Gastrocnemius medialis (tissue), 4 donors: ENCODE measurements around the gene PHACTR1. TPM values are rescaled to one million over a fixed set of nuclear protein-coding genes. Genes with fewer than 3 reads are reported as not detected.
"Not testable (repeated sequence)": the region's sequence is repeated elsewhere in the genome, so short reads cannot be mapped to it uniquely, and the experiment has no call there.

ENCODE experiments used
- ATAC-seq, 2 donors: fragments of 150-250 bp; one replicate each; pipeline ENCODE4 v1.9.1; 2016
- DNase-seq, 2 donors: peaks; one replicate each; pipeline ENCODE4 v3.0.0-alpha.2; 2019
- H3K27ac ChIP-seq, 4 donors: fragments of 200-600 bp; sonication (generic); 1 replicate in 1 of 4; 2 replicates in 3 of 4; pipeline ENCODE4 v1.5.1; 2016 to 2018; ENCODE audit warnings: mild to moderate bottlenecking in 2 of 4, moderate library complexity in 1 of 4
- H3K27me3 ChIP-seq, 3 donors: fragments of 200-600 bp; sonication (generic) in 2 of 3; 1 replicate in 1 of 3; 2 replicates in 2 of 3; pipeline versions ENCODE4 v1.5.1 to v1.6.0; 2016 to 2019; ENCODE audit warnings: mild to moderate bottlenecking in 1 of 3, moderate library complexity in 1 of 3
- H3K36me3 ChIP-seq, 2 donors: fragments of 200-600 bp; sonication (generic) in 1 of 2; one replicate each; pipeline ENCODE4 v1.5.1; 2017 to 2018
- H3K4me1 ChIP-seq, 2 donors: fragments of 200-600 bp; sonication (generic) in 1 of 2; one replicate each; pipeline ENCODE4 v1.5.1; 2016 to 2017; ENCODE audit warnings: mild to moderate bottlenecking in 2 of 2
- H3K4me3 ChIP-seq, 4 donors: fragments of 200-600 bp; sonication (generic) in 3 of 4; 1 replicate in 1 of 4; 2 replicates in 3 of 4; pipeline ENCODE4 v1.5.1; 2016 to 2019; ENCODE audit warnings: mild to moderate bottlenecking in 2 of 4
- H3K9me3 ChIP-seq, 3 donors: fragments of 200-600 bp; sonication (generic) in 2 of 3; 1 replicate in 1 of 3; 2 replicates in 2 of 3; pipeline ENCODE4 v1.5.1; 2016 to 2019
- POLR2A ChIP-seq, 2 donors: fragments of 450-650 bp; IDR thresholded peaks; one replicate each; pipeline ENCODE4 v1.6.1; 2017; ENCODE audit warnings: antibody characterized with exemption in 2 of 2, mild to moderate bottlenecking in 2 of 2, moderate library complexity in 2 of 2
- in situ Hi-C, 4 donors: fragments of 200-750 bp; cut with MboI; loops; one replicate each; pipeline versions ENCODE4 v1.15.0 to v1.8.0; 2017; ENCODE audit warnings: low sequenced_read_pairs in 4 of 4
- intact Hi-C: fragments of 100-400 bp; cut with DNase I; formaldehyde crosslinking; loops from one replicate; pipeline ENCODE4 v1.15.1; 2023; ENCODE audit warnings: low total_unique reads
- total RNA-seq, 4 donors: library from RNA; depleted of rRNA; stranded (reverse); fragments of >200 nt; gene quantifications; one replicate each; pipeline versions ENCODE4 v1.1.0 to v1.2.3, GENCODE V29; 2016
- TF ChIP-seq, protein P1 (sequence below), 5 experiments: fragments of 450-650 bp in 3 of 5; fragments of 200-600 bp in 2 of 5; sonication (generic) in 2 of 5; IDR thresholded peaks in 4 of 5; conservative IDR thresholded peaks in 1 of 5; 1 replicate in 4 of 5; 2 replicates in 1 of 5; pipeline ENCODE4 v1.5.1; 2016 to 2019; ENCODE audit warnings: antibody characterized with exemption in 5 of 5, mild to moderate bottlenecking in 3 of 5, moderate library complexity in 3 of 5

The PHACTR1 gene
- total RNA-seq, 4 donors from 2014 or later, result 0.07 to 0.82 (median 0.21) TPM

DNA sequence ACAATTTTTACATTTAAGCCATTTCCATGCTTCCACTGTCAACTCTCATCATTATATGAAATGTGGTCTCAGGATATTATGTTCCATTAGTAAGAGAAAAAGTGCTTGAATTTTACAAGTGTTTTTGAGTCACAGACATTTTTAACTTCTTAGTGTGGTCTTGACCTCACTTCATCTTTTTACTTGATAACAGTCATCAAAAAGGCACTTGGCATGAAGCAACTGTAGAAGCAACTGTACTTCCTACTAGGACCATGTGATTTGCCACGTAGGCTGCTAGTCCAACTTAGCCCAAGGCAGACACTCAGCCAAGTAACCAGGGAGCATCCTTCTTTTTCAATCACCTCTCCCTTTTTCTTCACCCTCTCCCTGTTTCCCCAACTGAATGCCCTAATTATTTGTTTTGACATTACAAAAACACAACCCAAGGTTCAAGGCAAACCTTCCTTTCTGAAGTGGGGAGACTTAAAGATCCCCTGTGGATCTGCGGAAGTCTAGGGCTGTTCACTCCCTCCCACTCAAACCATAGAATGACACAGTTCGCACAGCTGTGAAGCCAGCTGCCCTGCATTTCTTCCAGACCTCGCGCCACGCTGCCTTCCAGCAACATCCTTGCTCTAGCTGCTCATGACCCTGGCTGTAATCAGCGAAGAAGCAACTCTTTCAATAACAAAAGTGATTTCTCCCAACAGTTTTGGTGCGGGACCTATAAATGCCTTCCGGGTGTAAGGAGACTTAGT, 45.0 kb downstream of the PHACTR1 start:
- ATAC-seq, result no peak
- no peak overlapping the region for H3K27ac ChIP-seq
- no peaks in the 10 kb centered on the region for H3K4me1 ChIP-seq
- no peaks in the 10 kb centered on the region for H3K9me3 ChIP-seq
- no peak for DNase-seq
- H3K4me3 ChIP-seq, result no peak overlapping the region
- intact Hi-C loops, result no loop called here
- in situ Hi-C loops, result no loop called here
- TF ChIP-seq POLR2A (IDR thresholded peaks at IDR 0.05), result no peak
- TF ChIP-seq, protein P1, sequence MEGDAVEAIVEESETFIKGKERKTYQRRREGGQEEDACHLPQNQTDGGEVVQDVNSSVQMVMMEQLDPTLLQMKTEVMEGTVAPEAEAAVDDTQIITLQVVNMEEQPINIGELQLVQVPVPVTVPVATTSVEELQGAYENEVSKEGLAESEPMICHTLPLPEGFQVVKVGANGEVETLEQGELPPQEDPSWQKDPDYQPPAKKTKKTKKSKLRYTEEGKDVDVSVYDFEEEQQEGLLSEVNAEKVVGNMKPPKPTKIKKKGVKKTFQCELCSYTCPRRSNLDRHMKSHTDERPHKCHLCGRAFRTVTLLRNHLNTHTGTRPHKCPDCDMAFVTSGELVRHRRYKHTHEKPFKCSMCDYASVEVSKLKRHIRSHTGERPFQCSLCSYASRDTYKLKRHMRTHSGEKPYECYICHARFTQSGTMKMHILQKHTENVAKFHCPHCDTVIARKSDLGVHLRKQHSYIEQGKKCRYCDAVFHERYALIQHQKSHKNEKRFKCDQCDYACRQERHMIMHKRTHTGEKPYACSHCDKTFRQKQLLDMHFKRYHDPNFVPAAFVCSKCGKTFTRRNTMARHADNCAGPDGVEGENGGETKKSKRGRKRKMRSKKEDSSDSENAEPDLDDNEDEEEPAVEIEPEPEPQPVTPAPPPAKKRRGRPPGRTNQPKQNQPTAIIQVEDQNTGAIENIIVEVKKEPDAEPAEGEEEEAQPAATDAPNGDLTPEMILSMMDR (IDR thresholded peaks at IDR 0.05 in 4 of 5, conservative IDR thresholded peaks at IDR 0.05 in 1 of 5), result no peak
- H3K27me3 ChIP-seq, result no peaks in the 10 kb centered on the region
- H3K36me3 ChIP-seq, result no peaks in the 10 kb centered on the region

DNA sequence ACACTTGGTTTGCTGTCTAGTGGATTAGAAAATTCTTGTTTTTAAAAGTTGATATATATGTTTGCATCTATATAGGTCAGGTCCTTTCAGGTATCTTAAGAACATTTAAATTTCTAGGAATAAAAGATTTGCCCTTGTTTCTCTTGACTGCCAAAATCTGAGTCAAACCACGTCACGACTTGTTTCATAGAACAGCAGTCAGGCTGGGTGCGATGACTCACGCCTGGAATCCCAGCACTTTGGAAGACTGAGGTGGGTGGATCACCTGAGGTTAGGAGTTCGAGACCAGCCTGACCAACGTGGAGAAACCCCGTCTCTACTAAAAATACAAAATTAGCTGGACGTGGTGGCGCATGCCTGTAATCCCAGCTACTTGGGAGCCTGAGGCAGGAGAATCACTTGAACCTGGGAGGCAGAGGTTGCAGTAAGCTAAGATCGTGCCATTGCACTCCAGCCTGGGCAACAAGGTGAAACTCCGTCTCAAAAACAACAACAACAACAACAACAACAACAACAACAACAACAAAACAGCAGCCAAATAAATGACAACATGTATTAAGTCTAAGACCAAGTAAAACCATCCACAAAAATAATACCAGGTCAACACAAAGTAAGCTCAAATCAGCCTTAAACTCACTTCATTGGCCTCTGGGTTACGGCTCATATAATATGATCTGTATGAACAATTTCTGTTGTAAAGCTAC, 46.3 kb downstream of the PHACTR1 start:
- H3K36me3 ChIP-seq, DNase-seq, H3K9me3 ChIP-seq, H3K4me1 ChIP-seq, H3K27me3 ChIP-seq, in situ Hi-C loops, H3K27ac ChIP-seq, intact Hi-C loops, ATAC-seq, H3K4me3 ChIP-seq: not testable (repeated sequence)

DNA sequence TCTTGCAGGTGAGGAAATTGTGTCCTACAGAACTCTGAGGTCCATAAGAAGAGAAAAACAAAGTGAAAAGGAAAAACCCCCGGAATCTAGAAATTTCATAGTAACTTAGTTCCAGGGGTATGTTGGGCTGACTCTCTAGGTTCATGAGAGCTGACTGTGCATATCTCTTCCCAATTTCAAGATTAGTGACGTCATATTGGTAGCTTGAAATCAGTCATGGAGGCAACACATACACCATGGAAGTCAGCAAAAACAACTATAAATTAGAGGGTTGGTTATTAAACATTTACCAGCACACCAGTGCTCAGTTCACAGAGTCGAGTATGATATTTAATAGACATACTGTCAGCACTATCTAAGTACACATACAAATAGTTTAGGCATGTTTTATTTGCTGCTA, 49.8 kb downstream of the PHACTR1 start:
- no peak for ATAC-seq
- DNase-seq, result no peak
- TF ChIP-seq POLR2A (IDR thresholded peaks at IDR 0.05), result no peak
- intact Hi-C loops (no loop called here), in situ Hi-C loops (no loop called here)
- Histone ChIP-seq H3K4me3 (no peak overlapping the region), H3K27me3 (no peaks in the 10 kb centered on the region), H3K4me1 (no peaks in the 10 kb centered on the region), H3K9me3 (no peaks in the 10 kb centered on the region), H3K36me3 (no peaks in the 10 kb centered on the region), H3K27ac (no peak overlapping the region)

DNA sequence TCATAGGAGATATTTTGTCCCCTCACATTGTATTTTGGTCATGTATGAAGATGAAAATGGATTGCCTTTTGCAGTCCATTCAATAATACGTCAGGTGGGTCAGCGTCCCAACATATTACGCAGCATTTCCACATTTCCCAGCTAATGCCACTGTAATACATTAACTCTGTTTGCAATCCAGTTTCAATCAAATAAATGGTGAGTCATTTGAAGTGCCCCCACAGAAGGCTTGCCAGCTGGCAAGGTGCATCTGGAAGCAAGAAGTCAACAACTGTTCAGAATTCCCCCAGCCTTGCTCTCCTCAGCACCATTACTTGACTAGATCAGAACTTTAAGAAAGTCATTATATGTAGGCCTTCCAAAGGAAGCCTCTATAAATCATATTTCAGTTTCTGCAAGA, 50.4 kb downstream of the PHACTR1 start:
- intact Hi-C loops (no loop called here), in situ Hi-C loops (no loop called here)
- DNase-seq (no peak), ATAC-seq (no peak)
- Histone ChIP-seq H3K36me3 (no peaks in the 10 kb centered on the region), H3K27me3 (no peaks in the 10 kb centered on the region), H3K27ac (no peak overlapping the region), H3K9me3 (no peaks in the 10 kb centered on the region), H3K4me1 (no peaks in the 10 kb centered on the region), H3K4me3 (no peak overlapping the region)
- TF ChIP-seq POLR2A (IDR thresholded peaks at IDR 0.05), result no peak
- TF ChIP-seq, protein P1 (IDR thresholded peaks at IDR 0.05 in 4 of 5, conservative IDR thresholded peaks at IDR 0.05 in 1 of 5), result no peak

DNA sequence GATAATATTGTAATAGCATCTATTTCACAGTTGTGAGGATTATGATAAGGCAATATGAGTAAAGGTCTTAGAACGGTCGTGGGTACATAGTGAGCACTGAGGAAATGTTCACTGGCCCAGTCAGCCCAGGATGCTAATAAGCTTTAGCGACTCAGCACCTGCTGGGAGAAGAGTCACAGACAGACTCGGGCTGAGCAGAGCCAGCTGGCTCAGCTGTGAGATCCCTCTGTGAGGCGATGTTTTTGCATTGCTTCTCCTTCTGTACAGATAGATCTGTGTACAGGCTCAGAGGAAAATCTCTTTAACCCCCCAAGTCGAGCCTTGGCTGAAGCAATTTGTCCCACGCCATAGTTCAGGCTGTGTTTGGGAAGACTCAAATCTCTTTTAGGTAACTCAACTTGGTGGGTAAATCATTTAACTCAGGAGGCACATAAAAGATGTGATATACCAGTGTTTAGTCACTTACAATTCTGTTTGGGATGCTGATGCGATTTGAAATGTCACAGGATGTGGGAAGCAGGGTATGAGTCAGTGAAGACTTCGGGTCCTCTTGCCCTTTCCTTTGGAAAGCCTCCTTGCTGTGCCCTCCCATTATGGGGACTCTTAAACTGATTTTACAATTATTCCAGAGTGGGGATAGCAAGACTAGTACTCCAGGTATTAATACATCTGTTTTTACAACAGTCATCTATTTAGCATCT, 53.1 kb downstream of the PHACTR1 start:
- Histone ChIP-seq H3K36me3 (no peaks in the 10 kb centered on the region), H3K4me1 (no peaks in the 10 kb centered on the region), H3K4me3 (no peak overlapping the region), H3K27ac (no peak overlapping the region), H3K9me3 (no peaks in the 10 kb centered on the region), H3K27me3 (no peaks in the 10 kb centered on the region)
- in situ Hi-C loops (no loop called here), intact Hi-C loops (no loop called here)
- TF ChIP-seq POLR2A (IDR thresholded peaks at IDR 0.05), result no peak
- TF ChIP-seq, protein P1 (IDR thresholded peaks at IDR 0.05 in 4 of 5, conservative IDR thresholded peaks at IDR 0.05 in 1 of 5), result no peak
- DNase-seq, result no peak
- ATAC-seq, result no peak
